Putamen (tissue), 1 donor: ENCODE results near the gene WDR4.
"Not testable (repeated sequence)": the region's sequence is repeated elsewhere in the genome, so short reads cannot be mapped to it uniquely, and the experiment has no call there.

ENCODE experiments used
- DNase-seq: peaks from one replicate; pipeline ENCODE4 v3.0.0-alpha.2; 2016; ENCODE audit warnings: low spot score

The WDR4 gene

DNA sequence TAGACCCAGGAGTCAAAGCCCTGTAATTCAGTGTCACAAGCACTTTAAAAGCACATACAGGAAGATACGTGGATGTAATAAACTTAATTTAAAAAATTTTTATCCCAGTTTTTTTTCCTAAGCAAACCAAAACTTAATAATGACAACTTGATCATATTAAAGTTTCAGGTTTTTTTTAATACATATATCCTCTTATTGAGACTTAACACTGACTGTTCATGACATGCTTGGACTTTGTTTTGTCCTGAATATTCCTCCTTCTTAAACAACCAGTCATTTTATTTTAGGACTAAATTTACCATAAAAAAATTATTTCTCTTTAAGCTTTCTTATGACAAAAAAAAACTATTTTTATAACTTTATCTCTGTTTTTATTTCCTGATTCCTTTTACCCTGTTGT, 64.1 kb downstream of the WDR4 start:
- no peak for DNase-seq

- not testable (repeated sequence) for DNase-seq
Measured at GRCh38 chr21:42812528-42813241, 66.7 kb downstream of the WDR4 start.

DNA sequence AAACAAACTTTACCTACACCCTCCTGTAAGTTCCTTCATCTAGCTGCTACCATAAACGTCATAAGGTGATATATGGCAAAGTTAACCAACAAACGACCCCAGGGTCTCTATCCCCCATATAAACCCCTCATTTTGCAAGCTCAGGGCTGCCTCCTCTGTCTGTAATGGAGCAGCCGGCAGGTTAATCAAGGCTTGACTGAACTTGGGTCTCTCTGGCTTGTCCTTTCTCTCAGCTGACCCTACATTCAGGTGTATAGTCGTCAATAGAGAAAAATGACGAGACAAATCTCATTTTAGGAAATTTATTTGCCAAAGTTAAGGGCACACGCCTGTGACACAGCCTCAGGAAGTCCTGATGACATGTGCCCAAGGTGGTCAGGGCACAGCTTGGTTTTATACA, 67.4 kb downstream of the WDR4 start:
- DNase-seq, result no peak

DNA sequence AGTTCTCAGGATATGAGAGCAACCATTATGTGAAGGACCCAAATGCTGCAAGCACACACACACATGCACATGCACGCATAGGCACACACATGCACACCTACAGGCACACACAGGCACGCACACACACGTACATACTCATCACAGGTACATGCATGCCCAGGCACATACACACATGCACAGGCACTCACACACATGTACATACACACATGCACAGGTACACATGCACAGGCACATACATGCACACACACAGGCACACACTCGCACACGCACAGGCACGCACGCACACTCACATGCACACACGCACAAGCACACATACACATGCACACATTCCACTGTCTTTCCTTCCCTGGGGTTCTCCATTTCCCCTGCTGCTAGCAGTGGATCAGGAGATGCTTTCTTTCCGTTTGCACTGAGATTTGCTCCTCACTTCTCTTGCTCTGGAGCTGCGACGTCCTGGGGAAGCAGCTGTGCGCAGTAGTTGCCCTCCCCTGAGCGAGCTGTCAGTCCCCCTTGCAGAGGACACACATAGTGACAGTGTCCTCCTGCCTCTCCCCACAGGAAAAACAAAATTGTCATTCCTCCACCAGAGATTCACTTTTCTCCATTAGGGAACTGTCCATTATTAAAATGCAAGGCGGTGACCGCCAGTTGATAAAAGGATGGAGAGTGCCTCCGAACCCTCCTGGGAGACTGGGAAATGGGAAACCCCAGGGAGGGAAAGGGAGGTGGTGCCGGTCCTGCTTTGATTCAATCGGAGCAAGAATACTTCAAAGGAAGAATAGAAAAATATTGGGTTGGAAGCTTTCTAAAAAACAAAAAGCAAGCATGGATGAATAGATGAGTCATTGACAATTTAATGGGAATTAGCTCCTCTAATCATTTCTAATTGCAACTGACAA, 69.5 kb downstream of the WDR4 start:
- no peak for DNase-seq

DNA sequence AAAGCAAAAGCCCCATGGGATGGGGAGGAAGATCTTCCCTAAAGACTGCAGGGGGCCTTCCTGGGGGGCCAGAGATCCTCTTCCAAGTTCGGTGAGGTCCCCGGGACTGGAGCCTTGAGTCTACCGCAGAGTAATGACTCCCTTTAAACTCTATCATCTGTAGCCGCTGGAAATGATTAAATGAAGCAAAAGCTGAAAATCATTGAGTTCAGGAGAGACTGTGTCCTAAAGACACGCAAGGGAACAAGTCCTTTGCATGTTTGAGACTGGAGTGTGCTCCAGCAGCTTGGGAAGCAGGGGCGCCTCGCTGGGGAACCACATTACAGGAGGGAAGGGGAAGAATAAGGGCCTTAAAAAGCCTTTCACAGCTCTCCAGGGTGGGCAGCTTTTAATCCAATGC, 70.2 kb downstream of the WDR4 start:
- DNase-seq, result no peak

GRCh38 chr21:42807938-42808613, 71.3 kb downstream of the WDR4 start:
- DNase-seq, result no peak

DNA sequence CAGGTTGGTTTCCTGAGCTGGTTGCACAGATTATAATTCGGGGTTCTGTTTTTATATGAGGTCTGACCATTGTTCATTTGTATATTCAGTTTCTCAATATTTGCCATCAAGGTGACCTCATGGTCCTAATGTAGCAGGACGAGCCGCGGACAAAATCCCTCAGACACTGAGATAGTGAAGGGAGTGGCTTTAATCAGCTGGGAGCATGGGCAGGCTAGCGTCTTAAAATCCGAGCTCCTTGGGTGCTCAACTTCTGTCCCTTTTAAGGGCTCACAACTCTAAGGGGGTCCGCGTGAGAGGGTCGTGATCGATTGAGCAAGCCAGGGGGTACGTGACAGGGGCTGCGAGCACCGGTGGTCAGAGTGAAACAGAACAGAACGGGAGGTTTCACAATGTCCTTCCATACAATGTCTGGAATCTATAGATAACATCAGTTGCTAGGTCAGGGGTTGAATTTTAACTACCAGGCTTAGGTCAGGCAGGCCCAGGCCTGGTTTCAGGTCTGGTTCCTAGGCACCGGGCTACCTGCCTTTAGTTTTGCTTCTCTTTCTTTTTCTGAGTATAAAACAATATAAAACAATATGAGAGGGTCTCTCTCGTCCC, 71.9 kb downstream of the WDR4 start:
- not testable (repeated sequence) for DNase-seq

GRCh38 chr21:42806509-42807140, 72.7 kb downstream of the WDR4 start:
- peak; percentile 14 for DNase-seq

DNA sequence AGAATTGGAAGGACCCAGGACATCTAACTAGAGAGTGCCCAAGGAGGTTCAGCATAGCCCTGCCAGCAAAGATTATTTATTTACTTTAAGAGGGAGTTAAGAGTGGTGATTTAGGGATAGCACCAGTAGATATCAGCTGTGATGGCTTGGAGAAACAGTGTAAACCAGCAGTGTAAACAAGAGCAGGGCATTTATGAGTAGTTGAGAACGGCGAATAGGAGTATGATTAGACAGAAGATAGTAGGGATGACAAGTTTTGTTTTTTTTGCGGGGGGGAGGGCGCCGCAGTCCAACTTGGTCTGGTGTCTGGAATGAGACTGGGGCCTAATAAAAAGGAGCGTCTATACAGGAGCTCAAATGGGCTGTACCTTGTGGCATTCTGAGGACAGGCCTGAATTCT, 77.7 kb downstream of the WDR4 start:
- not testable (repeated sequence) for DNase-seq

GRCh38 chr21:42799948-42800347, 79.4 kb downstream of the WDR4 start:
- DNase-seq, result no peak

GRCh38 chr21:42799516-42799915, 79.8 kb downstream of the WDR4 start:
- no peak for DNase-seq
